SK-N-SH treated with all-trans-retinoic acid at 6 μM for 48 hours (cell line): ENCODE data around the gene CNDP1.

Experiments
- ATAC-seq: fragments of 200-7000 bp; cut with Tn5 transposase; 3 replicates; pipeline ENCODE4 v1.9.1; 2020; ENCODE audit warnings: mild to moderate bottlenecking, moderate library complexity
- ARNTL ChIP-seq: fragments of 450-650 bp; formaldehyde crosslinking; IDR thresholded peaks from 2 replicates; pipeline ENCODE4 v1.5.0; 2020; ENCODE audit warnings: low read depth, mild to moderate bottlenecking, moderate library complexity, borderline replicate concordance
- BACH2 ChIP-seq: fragments of 250-450 bp; sonication (Bioruptor Pico); IDR thresholded peaks from 2 replicates; pipeline ENCODE4 v1.9.0; 2021; ENCODE audit warnings: mild to moderate bottlenecking, borderline replicate concordance
- ESRRG ChIP-seq: fragments of 250-450 bp; sonication (Bioruptor Pico); IDR thresholded peaks from 2 replicates; pipeline ENCODE4 v1.6.1; 2021; ENCODE audit warnings: mild to moderate bottlenecking
- GLIS3 ChIP-seq: fragments of 250-450 bp; sonication (Bioruptor Pico); IDR thresholded peaks from 2 replicates; pipeline ENCODE4 v1.5.0; 2020; ENCODE audit warnings: mild to moderate bottlenecking, moderate library complexity
- ISL1 ChIP-seq: fragments of 250-450 bp; sonication (Bioruptor Pico); IDR thresholded peaks from 2 replicates; pipeline ENCODE4 v2.1.2; 2022; ENCODE audit warnings: mild to moderate bottlenecking, moderate library complexity
- OSR1 ChIP-seq: fragments of 250-450 bp; sonication (Bioruptor Pico); IDR thresholded peaks from 2 replicates; pipeline ENCODE4 v1.8.0; 2022; ENCODE audit warnings: moderate library complexity, mild to moderate bottlenecking, inconsistent platforms
- PPARA ChIP-seq: fragments of 250-450 bp; sonication (Bioruptor Pico); IDR thresholded peaks from 2 replicates; pipeline ENCODE4 v1.5.0; 2020; ENCODE audit warnings: mild to moderate bottlenecking, borderline replicate concordance
- RARB ChIP-seq: fragments of 250-450 bp; sonication (Bioruptor Pico); IDR thresholded peaks from 2 replicates; pipeline ENCODE4 v1.8.0; 2021; ENCODE audit warnings: mild to moderate bottlenecking, moderate library complexity
- SNAI2 ChIP-seq: fragments of 250-450 bp; sonication (Bioruptor Pico); IDR thresholded peaks from 2 replicates; pipeline ENCODE4 v1.5.0; 2020; ENCODE audit warnings: mild to moderate bottlenecking, moderate library complexity
- TCF4 ChIP-seq: fragments of 250-450 bp; sonication (Bioruptor Pico); IDR thresholded peaks from 2 replicates; pipeline ENCODE4 v1.8.0; 2021; ENCODE audit warnings: mild to moderate bottlenecking, moderate library complexity, borderline replicate concordance
- TOX ChIP-seq: fragments of 250-450 bp; sonication (Bioruptor Pico); IDR thresholded peaks from 2 replicates; pipeline ENCODE4 v1.8.0; 2021; ENCODE audit warnings: mild to moderate bottlenecking, moderate library complexity, borderline replicate concordance
- ZC3H10 ChIP-seq: fragments of 250-450 bp; sonication (Bioruptor Pico); IDR thresholded peaks from 2 replicates; pipeline ENCODE4 v1.5.1; 2021; ENCODE audit warnings: mild to moderate bottlenecking, moderate library complexity
- ZFP3 ChIP-seq: fragments of 250-450 bp; sonication (Bioruptor Pico); IDR thresholded peaks from 2 replicates; pipeline ENCODE4 v1.5.0; 2020; ENCODE audit warnings: mild to moderate bottlenecking, moderate library complexity
- ZNF565 ChIP-seq: fragments of 450-650 bp; formaldehyde crosslinking; conservative IDR thresholded peaks from 2 replicates; pipeline ENCODE4 v1.5.0; 2020; ENCODE audit warnings: low read depth, mild to moderate bottlenecking, moderate library complexity
- ZNF70 ChIP-seq: fragments of 450-650 bp; formaldehyde crosslinking; IDR thresholded peaks from 2 replicates; pipeline ENCODE4 v1.5.0; 2020; ENCODE audit warnings: mild to moderate bottlenecking, moderate library complexity
- TF ChIP-seq, protein P1 (sequence below): fragments of 250-450 bp; sonication (Bioruptor Pico); IDR thresholded peaks from 2 replicates; pipeline ENCODE4 v1.5.1; 2020; ENCODE audit warnings: low read depth, mild to moderate bottlenecking, moderate library complexity
- TF ChIP-seq, protein P2 (sequence below): fragments of 250-450 bp; sonication (Bioruptor Pico); IDR thresholded peaks from 2 replicates; pipeline ENCODE4 v1.8.0; 2020; ENCODE audit warnings: mild to moderate bottlenecking, moderate library complexity, borderline replicate concordance
- TF ChIP-seq, protein P3 (sequence below): fragments of 250-450 bp; sonication (Bioruptor Pico); IDR thresholded peaks from 2 replicates; pipeline ENCODE4 v1.5.1; 2021; ENCODE audit warnings: mild to moderate bottlenecking, moderate library complexity
- TF ChIP-seq, protein P4 (sequence below): fragments of 250-450 bp; sonication (Bioruptor Pico); IDR thresholded peaks from 2 replicates; pipeline ENCODE4 v1.8.0; 2021; ENCODE audit warnings: low read depth, mild to moderate bottlenecking, moderate library complexity, borderline replicate concordance
- TF ChIP-seq, protein P5 (sequence below): fragments of 250-450 bp; sonication (Bioruptor Pico); IDR thresholded peaks from 2 replicates; pipeline ENCODE4 v1.5.0; 2020; ENCODE audit warnings: mild to moderate bottlenecking, moderate library complexity

CNDP1 gene

DNA sequence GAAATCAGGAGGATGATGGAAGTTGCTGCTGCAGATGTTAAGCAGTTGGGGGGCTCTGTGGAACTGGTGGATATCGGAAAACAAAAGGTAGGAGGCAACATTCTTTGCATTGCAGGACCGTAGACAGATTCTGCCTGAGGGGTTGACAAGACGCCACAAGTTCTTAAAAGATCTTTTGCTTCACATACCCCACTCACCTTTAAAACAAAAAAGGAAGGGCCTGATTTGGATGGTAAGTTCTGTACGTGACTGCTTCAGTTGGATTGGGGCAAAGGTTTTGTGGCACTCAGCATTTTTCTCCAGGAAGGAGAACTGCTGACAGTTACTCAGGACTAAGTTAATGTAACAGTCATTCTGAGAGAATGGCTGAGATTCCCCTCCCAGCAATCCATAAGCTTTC, 32.9 kb upstream of the CNDP1 start:
- TF ChIP-seq GLIS3 (CRISPR knock-in tag) (no peak), ZNF565 (CRISPR knock-in tag) (no peak), ESRRG (CRISPR knock-in tag) (no peak), OSR1 (no peak), ZNF70 (CRISPR knock-in tag) (no peak), RARB (no peak), ZC3H10 (CRISPR knock-in tag) (no peak), BACH2 (CRISPR knock-in tag) (no peak), ARNTL (no peak), ISL1 (CRISPR knock-in tag) (no peak), ZFP3 (no peak), TOX (CRISPR knock-in tag) (no peak), TCF4 (no peak), SNAI2 (CRISPR knock-in tag) (no peak), PPARA (CRISPR knock-in tag) (no peak)
- TF ChIP-seq, protein P1, sequence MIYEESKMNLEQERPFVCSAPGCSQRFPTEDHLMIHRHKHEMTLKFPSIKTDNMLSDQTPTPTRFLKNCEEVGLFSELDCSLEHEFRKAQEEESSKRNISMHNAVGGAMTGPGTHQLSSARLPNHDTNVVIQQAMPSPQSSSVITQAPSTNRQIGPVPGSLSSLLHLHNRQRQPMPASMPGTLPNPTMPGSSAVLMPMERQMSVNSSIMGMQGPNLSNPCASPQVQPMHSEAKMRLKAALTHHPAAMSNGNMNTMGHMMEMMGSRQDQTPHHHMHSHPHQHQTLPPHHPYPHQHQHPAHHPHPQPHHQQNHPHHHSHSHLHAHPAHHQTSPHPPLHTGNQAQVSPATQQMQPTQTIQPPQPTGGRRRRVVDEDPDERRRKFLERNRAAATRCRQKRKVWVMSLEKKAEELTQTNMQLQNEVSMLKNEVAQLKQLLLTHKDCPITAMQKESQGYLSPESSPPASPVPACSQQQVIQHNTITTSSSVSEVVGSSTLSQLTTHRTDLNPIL (CRISPR knock-in tag), result no peak
- TF ChIP-seq, protein P2, sequence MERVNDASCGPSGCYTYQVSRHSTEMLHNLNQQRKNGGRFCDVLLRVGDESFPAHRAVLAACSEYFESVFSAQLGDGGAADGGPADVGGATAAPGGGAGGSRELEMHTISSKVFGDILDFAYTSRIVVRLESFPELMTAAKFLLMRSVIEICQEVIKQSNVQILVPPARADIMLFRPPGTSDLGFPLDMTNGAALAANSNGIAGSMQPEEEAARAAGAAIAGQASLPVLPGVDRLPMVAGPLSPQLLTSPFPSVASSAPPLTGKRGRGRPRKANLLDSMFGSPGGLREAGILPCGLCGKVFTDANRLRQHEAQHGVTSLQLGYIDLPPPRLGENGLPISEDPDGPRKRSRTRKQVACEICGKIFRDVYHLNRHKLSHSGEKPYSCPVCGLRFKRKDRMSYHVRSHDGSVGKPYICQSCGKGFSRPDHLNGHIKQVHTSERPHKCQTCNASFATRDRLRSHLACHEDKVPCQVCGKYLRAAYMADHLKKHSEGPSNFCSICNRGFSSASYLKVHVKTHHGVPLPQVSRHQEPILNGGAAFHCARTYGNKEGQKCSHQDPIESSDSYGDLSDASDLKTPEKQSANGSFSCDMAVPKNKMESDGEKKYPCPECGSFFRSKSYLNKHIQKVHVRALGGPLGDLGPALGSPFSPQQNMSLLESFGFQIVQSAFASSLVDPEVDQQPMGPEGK (CRISPR knock-in tag), result no peak
- TF ChIP-seq, protein P3, sequence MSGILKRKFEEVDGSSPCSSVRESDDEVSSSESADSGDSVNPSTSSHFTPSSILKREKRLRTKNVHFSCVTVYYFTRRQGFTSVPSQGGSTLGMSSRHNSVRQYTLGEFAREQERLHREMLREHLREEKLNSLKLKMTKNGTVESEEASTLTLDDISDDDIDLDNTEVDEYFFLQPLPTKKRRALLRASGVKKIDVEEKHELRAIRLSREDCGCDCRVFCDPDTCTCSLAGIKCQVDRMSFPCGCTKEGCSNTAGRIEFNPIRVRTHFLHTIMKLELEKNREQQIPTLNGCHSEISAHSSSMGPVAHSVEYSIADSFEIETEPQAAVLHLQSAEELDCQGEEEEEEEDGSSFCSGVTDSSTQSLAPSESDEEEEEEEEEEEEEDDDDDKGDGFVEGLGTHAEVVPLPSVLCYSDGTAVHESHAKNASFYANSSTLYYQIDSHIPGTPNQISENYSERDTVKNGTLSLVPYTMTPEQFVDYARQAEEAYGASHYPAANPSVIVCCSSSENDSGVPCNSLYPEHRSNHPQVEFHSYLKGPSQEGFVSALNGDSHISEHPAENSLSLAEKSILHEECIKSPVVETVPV (CRISPR knock-in tag), result no peak
- TF ChIP-seq, protein P4, sequence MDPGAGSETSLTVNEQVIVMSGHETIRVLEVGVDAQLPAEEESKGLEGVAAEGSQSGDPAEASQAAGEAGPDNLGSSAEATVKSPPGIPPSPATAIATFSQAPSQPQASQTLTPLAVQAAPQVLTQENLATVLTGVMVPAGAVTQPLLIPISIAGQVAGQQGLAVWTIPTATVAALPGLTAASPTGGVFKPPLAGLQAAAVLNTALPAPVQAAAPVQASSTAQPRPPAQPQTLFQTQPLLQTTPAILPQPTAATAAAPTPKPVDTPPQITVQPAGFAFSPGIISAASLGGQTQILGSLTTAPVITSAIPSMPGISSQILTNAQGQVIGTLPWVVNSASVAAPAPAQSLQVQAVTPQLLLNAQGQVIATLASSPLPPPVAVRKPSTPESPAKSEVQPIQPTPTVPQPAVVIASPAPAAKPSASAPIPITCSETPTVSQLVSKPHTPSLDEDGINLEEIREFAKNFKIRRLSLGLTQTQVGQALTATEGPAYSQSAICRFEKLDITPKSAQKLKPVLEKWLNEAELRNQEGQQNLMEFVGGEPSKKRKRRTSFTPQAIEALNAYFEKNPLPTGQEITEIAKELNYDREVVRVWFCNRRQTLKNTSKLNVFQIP (CRISPR knock-in tag), result no peak
- no peak for ATAC-seq

DNA sequence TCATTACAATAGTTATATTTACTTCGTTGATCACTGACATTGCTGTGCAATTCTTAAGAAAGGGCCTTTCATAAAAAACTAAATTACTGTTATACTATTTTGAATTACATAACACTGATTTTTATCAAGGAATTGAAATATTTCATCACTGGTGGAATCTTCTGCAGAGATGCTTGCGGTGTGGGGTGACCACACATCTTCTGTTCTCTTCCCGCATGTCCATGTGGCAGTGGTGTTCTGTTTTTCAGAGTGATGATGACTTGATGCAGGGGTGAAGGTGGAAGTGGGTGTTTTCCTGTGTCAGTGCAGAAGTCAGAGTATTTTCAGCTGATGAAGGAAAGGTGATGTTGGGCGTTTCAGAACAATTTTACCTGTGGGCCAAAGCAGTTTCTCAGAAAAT, 31.2 kb upstream of the CNDP1 start:
- TF ChIP-seq, protein P2 (CRISPR knock-in tag), result no peak
- TF ChIP-seq, protein P4 (CRISPR knock-in tag), result no peak
- TF ChIP-seq, protein P5, sequence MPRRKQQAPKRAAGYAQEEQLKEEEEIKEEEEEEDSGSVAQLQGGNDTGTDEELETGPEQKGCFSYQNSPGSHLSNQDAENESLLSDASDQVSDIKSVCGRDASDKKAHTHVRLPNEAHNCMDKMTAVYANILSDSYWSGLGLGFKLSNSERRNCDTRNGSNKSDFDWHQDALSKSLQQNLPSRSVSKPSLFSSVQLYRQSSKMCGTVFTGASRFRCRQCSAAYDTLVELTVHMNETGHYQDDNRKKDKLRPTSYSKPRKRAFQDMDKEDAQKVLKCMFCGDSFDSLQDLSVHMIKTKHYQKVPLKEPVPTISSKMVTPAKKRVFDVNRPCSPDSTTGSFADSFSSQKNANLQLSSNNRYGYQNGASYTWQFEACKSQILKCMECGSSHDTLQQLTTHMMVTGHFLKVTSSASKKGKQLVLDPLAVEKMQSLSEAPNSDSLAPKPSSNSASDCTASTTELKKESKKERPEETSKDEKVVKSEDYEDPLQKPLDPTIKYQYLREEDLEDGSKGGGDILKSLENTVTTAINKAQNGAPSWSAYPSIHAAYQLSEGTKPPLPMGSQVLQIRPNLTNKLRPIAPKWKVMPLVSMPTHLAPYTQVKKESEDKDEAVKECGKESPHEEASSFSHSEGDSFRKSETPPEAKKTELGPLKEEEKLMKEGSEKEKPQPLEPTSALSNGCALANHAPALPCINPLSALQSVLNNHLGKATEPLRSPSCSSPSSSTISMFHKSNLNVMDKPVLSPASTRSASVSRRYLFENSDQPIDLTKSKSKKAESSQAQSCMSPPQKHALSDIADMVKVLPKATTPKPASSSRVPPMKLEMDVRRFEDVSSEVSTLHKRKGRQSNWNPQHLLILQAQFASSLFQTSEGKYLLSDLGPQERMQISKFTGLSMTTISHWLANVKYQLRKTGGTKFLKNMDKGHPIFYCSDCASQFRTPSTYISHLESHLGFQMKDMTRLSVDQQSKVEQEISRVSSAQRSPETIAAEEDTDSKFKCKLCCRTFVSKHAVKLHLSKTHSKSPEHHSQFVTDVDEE (CRISPR knock-in tag), result no peak
- TF ChIP-seq RARB, result no peak
- TF ChIP-seq ARNTL, result no peak
- TF ChIP-seq ESRRG (CRISPR knock-in tag), result no peak
- no peak for TF ChIP-seq OSR1
- no peak for ATAC-seq
